ENCODE measurements around the gene FNDC3B.

Gene FNDC3B

DNA sequence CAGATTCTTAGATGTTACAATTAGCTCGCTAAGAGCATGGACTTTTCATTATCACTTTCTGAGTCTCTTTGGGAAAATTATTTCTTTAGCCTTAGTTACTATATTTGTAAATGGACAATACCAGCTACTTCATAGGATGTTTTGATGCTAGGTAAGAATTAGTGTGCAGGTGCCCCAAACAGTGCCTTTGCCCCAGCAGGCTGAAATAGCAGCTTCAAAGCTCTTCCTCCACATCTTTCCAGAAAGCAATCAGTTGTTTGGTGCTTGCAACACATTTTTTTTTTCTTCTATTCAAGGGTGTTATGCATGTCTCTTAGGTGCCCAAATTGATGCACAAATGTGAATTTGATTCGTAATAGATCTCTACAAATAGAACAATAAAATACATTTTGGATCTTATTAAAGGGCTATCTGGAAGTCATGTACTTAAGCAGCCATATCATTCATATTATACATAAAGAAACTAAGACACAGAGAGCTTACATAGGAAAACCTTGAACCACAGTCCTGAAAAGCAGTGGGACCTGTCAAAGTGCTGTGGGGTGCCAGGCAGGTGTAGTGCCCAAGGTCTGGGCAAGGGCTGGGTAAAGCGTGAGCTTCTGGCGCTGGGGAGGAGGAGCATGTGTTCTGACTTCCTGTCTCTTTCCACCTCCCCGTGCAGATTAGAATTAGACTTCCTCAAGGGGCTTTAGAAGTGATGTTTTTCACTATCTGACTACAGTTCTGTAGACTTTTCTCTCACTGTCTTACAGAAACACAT lies 62.9 kb downstream of the FNDC3B start:
- Histone ChIP-seq H3K4me3 (ENCODE audit: low read depth, low read length, poor library complexity, severe bottlenecking) (no peak overlapping the region), H3K27ac (ENCODE audit: low read depth, low read length, poor library complexity, severe bottlenecking) (no peak overlapping the region), H3K4me2 (ENCODE audit: low read length) (no peak overlapping the region), H3K9ac (ENCODE audit: low read length) (no peak overlapping the region), H3K4me1 (ENCODE audit: insufficient read depth, low read length, severe bottlenecking) (peaks cover 24% of the 10 kb centered on the region), H3K9me2 (ENCODE audit: low read depth, low read length) (no peaks in the 10 kb centered on the region), H4K20me1 (ENCODE audit: insufficient read depth, low read length) (no peaks in the 10 kb centered on the region), H3F3A (ENCODE audit: insufficient read depth, low read length) (no peaks in the 10 kb centered on the region), H3K9me3 (ENCODE audit: low read length) (no peaks in the 10 kb centered on the region), H3K36me3 (ENCODE audit: insufficient read depth, low read length) (no peaks in the 10 kb centered on the region), H3K79me2 (ENCODE audit: insufficient read depth, low read length) (no peaks in the 10 kb centered on the region), H2AFZ (ENCODE audit: low read length) (no peak overlapping the region), H3K27me3 (ENCODE audit: insufficient read depth, low read length) (no peaks in the 10 kb centered on the region)
- TF ChIP-seq CTCF (IDR thresholded peaks at IDR 0.05; ENCODE audit: low read length) = no peak
- TF ChIP-seq EZH2 (IDR thresholded peaks at IDR 0.05; ENCODE audit: borderline replicate concordance, low read length) = no peak

GRCh38 chr3:172102883-172103310 lies 63.5 kb downstream of the FNDC3B start:
- Histone ChIP-seq H3F3A (ENCODE audit: insufficient read depth, low read length) (no peaks in the 10 kb centered on the region), H3K9ac (ENCODE audit: low read length) (no peak overlapping the region), H3K4me2 (ENCODE audit: low read length) (no peak overlapping the region), H3K4me3 (ENCODE audit: low read depth, low read length, poor library complexity, severe bottlenecking) (no peak overlapping the region), H3K79me2 (ENCODE audit: insufficient read depth, low read length) (no peaks in the 10 kb centered on the region), H3K9me2 (ENCODE audit: low read depth, low read length) (no peaks in the 10 kb centered on the region), H2AFZ (ENCODE audit: low read length) (no peak overlapping the region), H3K27me3 (ENCODE audit: insufficient read depth, low read length) (no peaks in the 10 kb centered on the region), H4K20me1 (ENCODE audit: insufficient read depth, low read length) (no peaks in the 10 kb centered on the region), H3K27ac (ENCODE audit: low read depth, low read length, poor library complexity, severe bottlenecking) (no peak overlapping the region), H3K9me3 (ENCODE audit: low read length) (no peaks in the 10 kb centered on the region), H3K4me1 (ENCODE audit: insufficient read depth, low read length, severe bottlenecking) (peaks cover 30% of the 10 kb centered on the region), H3K36me3 (ENCODE audit: insufficient read depth, low read length) (no peaks in the 10 kb centered on the region)
- TF ChIP-seq EZH2 (IDR thresholded peaks at IDR 0.05; ENCODE audit: borderline replicate concordance, low read length) (no peak), CTCF (IDR thresholded peaks at IDR 0.05; ENCODE audit: low read length) (no peak)

- no peak overlapping the region for H3K4me2 ChIP-seq (ENCODE audit: low read length)
- H3K36me3 ChIP-seq (ENCODE audit: insufficient read depth, low read length) = no peaks in the 10 kb centered on the region
- peaks cover 32% of the 10 kb centered on the region for H3K4me1 ChIP-seq (ENCODE audit: insufficient read depth, low read length, severe bottlenecking)
- no peak overlapping the region for H3K4me3 ChIP-seq (ENCODE audit: low read depth, low read length, poor library complexity, severe bottlenecking)
- H3K79me2 ChIP-seq (ENCODE audit: insufficient read depth, low read length) = no peaks in the 10 kb centered on the region
- H3F3A ChIP-seq (ENCODE audit: insufficient read depth, low read length) = no peaks in the 10 kb centered on the region
- no peaks in the 10 kb centered on the region for H4K20me1 ChIP-seq (ENCODE audit: insufficient read depth, low read length)
- no peak overlapping the region for H3K9ac ChIP-seq (ENCODE audit: low read length)
- no peaks in the 10 kb centered on the region for H3K9me2 ChIP-seq (ENCODE audit: low read depth, low read length)
- H3K27me3 ChIP-seq (ENCODE audit: insufficient read depth, low read length) = no peaks in the 10 kb centered on the region
- TF ChIP-seq CTCF (IDR thresholded peaks at IDR 0.05; ENCODE audit: low read length) (no peak), EZH2 (IDR thresholded peaks at IDR 0.05; ENCODE audit: borderline replicate concordance, low read length) (no peak)
- H3K9me3 ChIP-seq (ENCODE audit: low read length) = no peaks in the 10 kb centered on the region
- no peak overlapping the region for H2AFZ ChIP-seq (ENCODE audit: low read length)
- H3K27ac ChIP-seq (ENCODE audit: low read depth, low read length, poor library complexity, severe bottlenecking) = no peak overlapping the region
These were observed 64.3 kb downstream of the FNDC3B start for GRCh38 chr3:172103724-172104123.

Data from OCI-LY1 (cell line).